ENCODE data around the gene WNK2.
"Not testable (repeated sequence)": the region's sequence is repeated elsewhere in the genome, so short reads cannot be mapped to it uniquely, and the experiment has no call there.

WNK2 gene

DNA sequence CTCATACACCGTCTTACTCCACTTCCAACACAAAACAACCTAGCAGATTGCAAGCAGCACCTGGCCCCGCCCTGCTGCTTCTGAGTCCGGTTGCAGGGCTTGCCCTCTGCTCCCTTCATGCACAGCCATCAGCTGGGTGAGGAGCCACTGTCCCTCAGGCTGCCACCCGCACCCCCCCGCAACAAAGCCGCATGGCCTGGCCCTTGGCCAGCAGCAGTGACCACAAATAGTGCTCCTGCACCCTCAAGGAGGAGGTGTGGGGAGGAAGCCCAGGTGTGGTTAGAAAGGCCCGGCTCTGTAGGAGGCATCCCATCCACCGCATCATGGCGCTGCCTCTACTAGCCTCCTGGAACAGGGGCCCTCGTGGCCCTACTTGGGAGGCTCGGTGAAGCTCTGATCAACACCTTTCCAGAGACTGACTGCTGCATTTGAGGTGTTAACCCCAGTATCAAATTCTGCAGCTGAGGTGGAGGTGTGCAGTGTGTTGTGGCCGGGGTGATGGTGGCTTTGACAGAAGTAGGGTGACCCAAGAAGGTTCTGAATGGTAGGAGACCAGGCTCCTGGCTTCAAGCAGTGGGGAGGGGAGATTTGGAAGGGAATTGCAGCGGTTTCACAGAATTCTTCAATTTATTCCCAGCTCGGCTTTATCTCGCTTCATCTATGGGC lies 52.7 kb downstream of the WNK2 start:
- no peak for DNase-seq (ENCODE audit: low read depth)

DNA sequence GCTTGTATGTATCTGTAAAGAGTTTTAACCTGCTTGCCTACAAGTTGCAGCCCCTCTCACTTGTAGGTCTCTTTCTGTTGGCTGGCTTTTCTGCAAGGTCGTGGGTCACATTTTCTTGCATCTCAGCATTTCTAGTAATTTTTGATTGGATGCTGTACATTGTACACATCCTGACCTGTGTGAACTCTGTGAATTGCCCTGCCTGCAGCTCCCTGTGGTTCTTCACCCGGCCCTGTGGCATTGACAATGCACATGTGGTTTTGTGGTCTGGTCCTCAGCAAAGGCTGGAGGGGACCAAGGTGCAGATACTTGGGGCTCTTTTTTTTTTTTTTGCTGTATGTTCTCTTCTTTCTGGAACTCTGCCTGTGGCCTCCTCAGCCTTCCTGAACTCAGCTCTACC lies 53.6 kb downstream of the WNK2 start:
- no peak for DNase-seq (ENCODE audit: low read depth)

DNA sequence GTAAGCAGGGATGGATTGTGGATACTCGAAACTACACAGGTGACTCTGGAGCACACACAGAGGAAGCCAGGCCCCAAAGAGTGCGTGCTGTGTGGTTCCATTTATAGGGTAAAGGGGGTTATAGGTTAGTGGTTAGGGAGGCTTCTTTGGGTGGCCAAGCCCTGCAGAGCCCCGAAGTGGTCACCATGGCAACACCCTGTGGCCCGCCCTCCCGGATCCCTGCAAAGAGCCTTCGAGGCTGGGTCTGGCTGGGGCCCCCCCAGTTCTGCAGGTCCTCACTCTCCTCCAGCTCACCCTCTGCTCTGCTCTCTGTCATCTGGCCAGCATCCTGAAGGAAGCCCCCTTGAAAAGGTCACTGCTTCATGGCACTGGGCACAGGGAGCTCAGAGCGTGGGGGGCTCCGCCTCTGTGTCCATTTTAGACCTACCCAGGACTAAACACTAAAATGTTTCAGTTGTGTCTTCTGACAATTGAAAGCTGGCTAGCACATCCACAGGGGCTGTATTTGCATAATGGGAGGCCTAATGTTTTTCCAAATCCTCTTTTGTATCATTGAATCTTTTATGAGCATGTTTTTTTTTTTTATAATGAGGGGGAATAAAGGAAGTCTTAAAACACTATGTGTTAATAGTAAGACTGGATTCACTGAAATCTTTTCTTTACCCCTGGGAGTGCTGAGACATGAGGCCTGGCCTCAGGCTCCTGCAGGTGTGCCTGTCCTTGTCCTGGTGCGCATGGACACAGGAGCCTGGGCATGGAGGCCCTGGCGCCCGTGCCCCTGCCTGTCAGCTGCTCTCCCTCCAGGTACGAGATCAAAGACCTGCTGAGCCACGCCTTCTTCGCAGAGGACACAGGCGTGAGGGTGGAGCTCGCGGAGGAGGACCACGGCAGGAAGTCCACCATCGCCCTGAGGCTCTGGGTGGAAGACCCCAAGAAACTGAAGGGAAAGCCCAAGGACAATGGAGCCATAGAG lies 55.3 kb downstream of the WNK2 start:
- DNase-seq (ENCODE audit: low read depth), result no peak

DNA sequence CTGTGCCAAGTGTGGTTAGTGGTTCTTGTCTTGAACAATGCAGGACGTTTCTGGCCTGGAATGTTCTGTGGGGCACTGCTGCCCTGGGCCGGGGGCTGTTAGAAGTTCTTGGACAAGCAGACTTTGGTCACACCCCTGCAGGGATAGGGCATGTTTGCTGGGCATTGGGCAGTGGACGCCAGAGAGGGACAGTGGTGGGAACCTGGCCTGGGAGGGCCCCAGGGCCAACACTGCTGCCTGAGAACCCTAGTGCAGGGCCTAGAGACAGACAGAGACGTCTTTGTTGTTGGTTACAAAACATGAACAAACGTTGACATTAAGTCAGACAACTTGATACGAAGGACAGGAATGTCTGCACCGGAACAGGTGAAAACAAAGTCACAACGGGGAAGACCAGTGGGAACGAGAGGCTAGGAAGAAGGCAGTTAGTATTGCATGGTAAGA lies 57.0 kb downstream of the WNK2 start:
- DNase-seq (ENCODE audit: low read depth), result no peak

DNA sequence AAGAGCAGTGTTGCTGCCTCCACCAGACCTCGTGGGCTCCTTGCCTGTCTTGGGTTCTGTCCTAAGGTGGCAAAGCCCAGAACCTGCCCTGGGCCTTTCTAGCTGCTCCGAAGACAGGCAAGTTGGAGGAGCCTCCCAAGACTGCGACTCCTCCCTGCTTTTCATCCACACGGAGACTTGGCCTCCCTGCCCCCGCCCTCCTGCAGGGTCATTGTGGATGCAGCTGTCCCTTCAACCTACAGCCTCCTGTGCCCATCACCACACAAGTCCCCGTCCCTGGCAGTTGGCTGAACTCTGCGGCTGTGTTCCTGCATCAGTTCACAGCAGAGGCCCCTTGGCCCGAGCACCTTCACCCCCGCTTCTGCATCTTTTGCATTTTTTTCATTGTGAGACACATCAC lies 59.2 kb downstream of the WNK2 start:
- DNase-seq (ENCODE audit: low read depth), result no peak

DNA sequence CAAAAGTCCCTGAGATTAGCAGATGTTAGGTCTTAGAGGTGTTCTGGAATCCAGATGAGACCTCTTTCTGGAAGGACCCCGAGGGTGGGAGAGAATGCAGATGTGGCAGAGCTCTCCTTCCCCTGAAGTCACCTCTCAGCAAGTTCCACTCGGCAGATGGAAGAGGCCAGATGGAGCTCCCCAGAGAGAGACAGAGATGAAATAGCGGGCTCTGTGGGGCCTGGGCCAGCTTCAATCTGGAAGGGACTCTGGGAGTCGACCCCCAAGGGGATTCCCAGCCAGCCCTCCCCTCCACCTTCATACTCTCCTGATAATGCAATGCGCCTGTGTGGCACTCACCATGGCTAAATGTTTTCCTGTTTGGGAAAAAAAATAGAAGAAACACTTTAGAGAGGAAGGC lies 60.2 kb downstream of the WNK2 start:
- no peak for DNase-seq (ENCODE audit: low read depth)

DNA sequence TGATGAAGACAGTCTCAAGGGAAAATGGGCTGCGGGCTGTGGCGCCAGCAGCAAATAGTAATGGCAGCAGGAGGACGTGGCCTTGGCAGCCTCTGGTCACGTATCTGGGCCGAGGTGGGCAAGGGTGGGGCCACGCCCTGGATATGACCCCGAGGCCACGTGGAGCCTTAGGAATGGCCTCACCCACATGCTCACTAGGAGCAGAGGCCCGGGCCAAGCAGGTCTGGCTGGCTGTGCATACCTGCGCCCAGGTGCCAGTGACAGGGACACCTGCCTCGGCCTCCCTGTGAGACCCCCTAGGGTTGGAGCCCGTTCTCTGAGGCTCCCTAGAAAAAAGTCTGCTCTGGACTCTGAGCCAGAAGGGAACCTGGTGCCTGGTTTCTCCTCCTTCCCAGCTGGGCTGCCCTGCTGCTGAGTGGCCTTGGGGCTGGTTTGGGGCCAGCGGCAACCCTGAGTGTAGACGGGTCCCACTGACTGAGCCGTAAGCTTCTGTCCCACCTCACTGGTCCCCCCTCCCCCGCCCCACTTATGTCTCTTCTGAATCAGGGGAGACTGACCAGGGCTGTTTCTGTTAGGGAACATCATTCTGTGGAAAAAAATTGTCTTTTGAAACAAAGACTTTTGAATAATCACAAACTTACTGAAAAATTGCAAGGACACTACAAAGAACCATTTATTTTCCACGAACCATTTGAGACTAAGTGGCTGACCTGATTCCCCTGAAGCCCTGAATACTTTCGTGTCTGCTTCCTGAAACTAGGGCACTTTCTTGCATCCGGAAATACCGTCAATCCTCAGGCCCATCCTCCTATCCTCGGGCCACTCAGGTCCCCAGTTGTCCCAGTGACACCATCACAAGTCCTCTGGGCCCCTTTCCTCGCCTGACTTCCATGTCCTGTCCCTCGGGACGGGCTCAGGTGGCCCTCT lies 60.8 kb downstream of the WNK2 start:
- no peak for DNase-seq (ENCODE audit: low read depth)

DNA sequence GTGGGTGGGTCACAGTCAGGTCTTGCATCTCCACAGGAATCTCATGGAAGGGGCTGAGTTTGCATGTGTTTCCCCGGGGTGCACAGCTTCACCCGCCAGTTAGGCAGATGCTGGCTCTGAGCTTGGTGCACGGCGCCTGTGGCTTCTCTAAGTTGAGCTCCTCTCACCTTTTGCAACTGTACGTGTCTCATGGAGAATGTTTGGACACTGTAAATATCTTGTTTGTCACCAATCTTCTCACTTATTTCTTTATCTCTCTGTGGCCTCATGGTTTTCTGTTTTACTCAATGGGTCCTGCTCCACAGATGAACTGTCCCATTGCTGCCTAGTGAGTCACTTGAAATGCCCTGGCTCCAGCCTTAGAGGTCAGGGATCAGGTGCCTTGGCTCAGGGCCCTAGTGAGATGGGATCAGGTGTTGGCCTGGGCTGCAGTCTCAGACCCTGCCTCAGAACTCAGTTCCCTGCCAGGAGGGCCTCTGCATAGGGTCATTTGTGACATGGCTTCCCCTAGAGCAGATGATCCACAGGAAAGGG lies 61.6 kb downstream of the WNK2 start:
- DNase-seq (ENCODE audit: low read depth), result no peak

DNA sequence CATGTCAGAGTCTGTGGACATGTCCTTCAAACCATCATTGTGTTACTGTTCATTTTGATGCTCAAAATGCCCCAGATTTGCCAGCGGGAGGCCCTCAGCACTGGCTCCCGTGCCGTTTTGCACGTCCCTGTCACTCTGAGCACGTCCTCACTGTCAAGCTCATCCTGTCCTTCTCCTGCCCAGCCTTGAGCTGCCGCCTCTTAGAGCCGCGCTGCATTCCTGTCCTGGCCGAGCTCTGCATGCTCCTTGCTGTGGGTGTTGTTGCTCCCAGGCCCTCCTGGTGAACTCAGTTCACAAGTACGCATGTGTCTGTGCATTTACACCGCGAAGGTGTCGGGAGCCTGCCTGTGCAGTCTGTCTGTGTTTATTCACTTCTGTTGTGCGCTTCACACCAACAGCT lies 62.2 kb downstream of the WNK2 start:
- DNase-seq (ENCODE audit: low read depth), result no peak

DNA sequence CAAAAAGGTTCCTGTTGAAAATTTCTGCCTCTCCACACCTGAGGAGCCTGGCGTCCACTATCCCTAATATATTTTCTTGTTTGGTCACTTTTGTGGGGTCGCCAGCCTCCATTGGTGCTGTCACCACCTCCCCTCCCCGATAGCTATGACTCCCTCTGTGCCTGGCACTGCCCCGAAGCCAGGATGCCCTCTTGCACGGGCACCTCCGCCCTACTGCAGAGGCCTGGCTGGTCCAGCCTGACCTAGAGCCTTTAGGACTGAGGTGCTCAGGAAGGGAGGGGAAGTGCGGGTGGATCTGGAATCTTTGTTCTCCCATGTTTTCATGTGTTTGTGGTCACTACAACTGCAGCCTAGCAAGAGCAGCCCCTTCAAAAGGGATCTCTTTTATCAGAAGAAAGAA lies 62.6 kb downstream of the WNK2 start:
- no peak for DNase-seq (ENCODE audit: low read depth)

DNA sequence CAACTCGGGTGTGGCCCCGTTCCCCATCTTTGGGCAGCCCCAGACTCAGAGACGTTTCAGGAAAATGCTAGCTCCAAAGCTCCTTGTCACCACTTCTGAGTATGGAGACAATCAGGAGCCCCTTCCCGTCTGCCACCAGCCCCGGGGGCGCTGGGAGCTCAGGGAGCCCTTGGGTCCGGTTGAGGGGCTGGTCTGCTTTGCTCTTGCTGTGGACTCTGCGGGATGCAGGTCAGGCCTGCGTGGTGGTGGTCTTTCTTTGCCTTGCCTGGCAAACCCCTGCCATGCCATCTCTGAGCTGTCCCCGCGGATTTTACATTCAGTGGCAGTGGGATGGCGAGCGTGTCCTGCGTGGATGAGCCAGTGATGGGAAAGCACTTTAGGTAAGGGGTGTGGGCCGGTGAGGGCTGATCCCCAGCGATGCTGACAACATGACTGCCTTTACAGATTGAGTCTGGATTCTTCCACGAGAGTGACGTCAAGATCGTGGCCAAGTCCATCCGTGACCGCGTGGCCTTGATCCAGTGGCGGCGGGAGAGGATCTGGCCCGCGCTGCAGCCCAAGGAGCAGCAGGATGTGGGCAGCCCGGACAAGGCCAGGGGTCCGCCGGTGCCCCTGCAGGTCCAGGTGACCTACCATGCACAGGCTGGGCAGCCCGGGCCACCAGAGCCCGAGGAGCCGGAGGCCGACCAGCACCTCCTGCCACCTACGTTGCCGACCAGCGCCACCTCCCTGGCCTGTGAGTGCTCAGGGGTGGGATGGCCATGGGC lies 63.3 kb downstream of the WNK2 start:
- no peak for DNase-seq (ENCODE audit: low read depth)

DNA sequence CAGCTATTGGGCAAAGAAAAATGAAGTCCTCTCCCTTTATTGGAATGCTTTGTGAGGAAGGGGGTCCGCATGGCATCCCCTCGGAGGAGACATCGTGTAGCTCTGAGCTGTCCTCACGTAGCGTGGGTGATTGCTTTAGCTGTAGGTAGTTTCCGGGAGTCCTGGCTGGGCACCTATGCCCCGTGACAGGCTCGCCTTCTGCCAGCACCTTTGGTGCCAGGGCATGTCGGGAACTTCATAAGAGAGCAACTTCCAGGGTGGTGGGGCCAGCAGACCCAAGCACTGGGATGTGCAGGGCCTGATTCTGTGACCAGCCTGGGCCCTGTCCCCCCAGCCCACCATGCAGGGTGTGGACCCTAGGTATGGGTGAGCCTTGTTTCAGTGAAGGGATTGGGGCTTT lies 64.0 kb downstream of the WNK2 start:
- DNase-seq (ENCODE audit: low read depth), result no peak

DNA sequence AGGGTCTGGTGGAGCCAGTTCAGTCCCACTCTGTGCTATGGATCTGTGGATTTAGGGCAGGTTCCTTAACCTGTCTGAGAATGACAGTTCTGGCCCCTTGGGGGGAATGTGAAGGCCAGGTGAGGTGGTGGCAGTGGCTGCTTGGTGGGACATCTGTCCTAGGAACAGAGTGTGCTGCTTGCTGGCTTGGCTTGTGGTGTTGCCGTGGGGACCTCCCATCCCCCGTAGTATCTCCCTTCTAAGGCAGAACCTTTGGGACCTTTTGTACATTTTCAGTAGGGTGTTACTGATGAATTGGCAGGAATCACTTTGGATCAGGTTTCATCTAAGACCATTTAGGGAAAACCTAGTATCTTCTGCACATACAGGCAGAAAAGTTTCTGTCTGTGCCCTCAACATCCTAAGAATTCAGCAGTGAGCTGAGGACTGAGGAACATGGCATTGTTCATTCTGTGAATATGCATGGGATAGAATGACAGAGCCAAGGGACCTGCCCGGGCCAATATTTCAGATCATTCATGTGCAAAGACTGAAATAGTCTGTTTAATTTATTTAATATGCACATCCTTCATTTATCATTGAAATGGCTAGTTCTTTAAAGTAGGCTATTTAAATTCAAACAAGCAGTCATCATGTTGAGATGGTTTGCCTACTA lies 64.6 kb downstream of the WNK2 start:
- no peak for DNase-seq (ENCODE audit: low read depth)

DNA sequence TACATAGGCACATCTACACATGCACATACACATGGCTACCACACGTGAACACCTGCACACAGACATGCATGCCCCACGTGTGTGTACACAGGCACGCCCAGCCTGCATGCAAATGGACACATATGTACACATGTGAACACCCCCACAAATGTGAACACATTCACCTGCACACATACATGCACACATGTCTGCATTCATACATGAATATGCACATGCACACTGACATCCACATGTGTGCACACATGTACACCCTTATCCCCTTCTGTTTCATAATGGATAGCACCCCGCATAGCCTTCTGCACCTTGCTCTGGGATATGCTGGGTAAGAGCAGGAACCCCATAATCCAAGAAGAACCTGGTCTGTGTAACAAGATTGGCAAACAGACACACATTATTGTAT lies 66.2 kb downstream of the WNK2 start:
- no peak for DNase-seq (ENCODE audit: low read depth)

DNA sequence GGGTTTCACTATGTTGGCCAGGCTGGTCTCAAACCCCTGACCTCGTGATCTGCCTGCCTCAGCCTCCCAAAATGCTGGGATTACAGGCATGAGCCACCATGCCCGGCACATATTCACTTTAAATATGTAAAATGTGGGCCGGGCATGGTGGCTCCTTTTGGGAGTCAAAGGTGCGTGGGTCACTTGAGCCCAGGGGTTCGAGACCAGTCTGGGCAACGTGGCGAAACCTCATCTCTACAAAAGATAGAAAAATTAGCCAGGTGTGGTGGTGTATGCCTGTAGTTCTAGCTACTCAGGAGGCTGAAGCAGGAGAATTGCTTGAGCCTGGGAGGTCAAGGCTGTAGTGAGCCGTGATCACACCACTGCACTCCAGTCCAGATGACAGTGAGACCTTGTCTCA lies 67.4 kb downstream of the WNK2 start:
- not testable (repeated sequence) for DNase-seq (ENCODE audit: low read depth)

DNA sequence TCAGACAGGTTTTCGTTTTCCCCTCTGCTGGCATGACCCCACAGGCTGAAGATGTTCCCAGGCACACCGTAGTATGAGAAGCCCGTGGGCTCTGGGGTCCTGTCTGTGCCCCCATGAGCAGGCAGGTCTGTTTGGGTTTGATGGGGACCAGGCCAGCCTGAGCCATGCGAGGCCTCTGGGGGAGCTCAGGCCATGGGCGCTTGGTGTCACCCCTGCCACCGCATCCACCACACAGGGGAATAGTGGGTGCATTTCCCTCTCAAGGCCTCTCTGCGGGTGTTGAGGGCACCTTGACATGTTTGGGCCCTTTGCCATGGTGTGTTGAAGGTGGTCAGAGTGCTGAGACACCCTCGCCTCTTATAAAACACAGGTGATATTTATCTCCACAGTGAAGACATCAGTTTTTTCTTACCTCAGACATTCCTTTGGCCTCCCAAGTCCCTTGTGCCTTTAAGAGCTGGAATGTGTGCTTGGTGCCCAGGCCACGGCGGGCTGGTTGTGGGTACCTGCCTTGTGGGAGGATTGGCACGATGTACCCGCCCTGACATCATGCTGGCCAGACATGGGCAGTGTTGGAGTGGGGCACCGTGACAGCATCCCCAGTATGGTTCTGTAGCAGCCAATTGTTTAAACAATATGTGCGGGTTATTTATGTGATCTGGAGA lies 68.3 kb downstream of the WNK2 start:
- DNase-seq (ENCODE audit: low read depth), result no peak

DNA sequence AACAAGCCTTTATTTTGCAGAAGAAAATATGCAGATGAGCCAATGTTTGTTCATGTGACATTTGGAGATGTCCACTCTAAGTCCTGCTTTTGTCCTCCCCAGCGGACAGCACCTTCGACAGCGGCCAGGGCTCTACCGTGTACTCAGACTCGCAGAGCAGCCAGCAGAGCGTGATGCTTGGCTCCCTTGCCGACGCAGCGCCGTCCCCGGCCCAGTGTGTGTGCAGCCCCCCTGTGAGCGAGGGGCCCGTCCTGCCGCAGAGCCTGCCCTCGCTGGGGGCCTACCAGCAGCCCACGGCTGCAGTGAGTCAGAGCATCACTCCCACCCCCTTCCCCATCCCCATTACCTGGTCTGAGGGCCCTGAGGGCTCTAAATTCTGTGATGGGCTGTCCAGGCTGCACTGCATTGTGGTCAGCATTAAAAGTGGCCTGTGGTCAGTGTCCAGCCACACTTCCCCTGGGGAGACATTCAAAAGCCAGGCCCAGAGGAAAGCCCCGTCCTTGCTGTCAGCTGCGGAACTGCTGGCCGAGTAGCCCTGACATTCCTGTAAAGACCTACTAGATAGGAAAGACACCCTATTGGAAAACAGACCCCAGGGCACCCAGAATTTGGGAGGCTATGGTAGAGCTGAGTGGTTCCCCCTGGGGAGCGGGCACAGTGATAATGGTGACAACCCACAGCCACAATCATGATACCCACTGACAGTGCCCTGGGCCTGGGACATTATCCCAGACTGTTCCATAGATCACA lies 69.0 kb downstream of the WNK2 start:
- DNase-seq (ENCODE audit: low read depth), result no peak

DNA sequence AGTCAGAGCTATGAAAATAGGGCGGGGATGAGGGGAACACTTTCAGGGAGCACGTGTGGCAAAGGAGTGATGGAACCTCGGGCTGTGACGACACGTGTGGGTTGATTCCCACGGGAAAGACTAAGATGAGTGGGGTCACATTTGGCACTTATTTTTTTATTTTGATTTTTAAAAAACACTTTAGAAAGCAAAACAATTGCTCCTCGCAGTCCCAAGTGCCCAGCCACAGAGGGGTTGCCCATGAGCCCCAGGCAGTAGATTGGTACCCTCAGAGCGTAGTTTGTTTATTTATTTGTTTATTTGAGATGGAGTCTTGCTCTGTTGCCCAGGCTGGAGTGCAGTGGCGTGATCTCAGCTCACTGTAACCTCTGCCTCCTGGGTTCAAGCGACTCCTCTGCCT lies 69.7 kb downstream of the WNK2 start:
- DNase-seq (ENCODE audit: low read depth), result no peak

DNA sequence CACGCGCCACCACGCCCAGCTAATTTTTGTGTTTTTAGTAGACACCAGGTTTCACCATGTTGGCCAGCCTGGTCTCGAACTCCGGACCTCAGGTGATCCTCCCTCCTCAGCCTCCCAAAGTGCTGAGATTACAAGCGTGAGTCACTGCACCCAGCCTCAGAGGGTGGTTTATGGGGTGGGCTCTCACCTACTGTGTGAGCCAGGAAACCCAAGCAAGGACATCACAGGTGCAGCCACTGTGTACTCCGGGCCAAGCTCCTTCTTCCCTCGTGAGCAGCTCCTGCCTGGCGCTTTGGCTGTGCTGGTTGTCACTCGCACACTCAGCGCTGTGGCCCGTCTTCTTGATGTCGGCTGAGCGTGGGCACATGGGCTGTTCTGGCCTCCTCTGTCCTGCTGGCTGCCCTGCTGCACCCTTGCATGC lies 70.1 kb downstream of the WNK2 start:
- DNase-seq (ENCODE audit: low read depth), result no peak

Data from EH (cell line).